Neural cell (in vitro differentiated cells): ENCODE data around the gene ARAP2. TPM values are rescaled to one million over a fixed set of nuclear protein-coding genes. Genes with fewer than 3 reads are reported as not detected.

Source experiments
- H2AFZ ChIP-seq: fragments of 200-600, 300-800 bp; sonication (generic), shearing (Covaris generic); 2 replicates; pipeline ENCODE4 v1.6.0; 2014; ENCODE audit warnings: low read depth, mild to moderate bottlenecking, antibody characterized with exemption, low read length, moderate library complexity
- H3F3A ChIP-seq: fragments of 200-600 bp; shearing (Covaris generic); 2 replicates; pipeline ENCODE4 v1.6.1; 2016; ENCODE audit warnings: mild to moderate bottlenecking, moderate library complexity, mixed read lengths, antibody characterized with exemption, low read length; ENCODE audit not compliant: insufficient read depth, poor library complexity, severe bottlenecking
- H3K27ac ChIP-seq: fragments of 200-600, 300-800 bp; sonication (generic), shearing (Covaris generic); 2 replicates; pipeline ENCODE4 v1.5.1; 2014; ENCODE audit warnings: mild to moderate bottlenecking, low read length, moderate library complexity
- H3K27me3 ChIP-seq: fragments of 300-800, 200-600 bp; sonication (generic), shearing (Covaris generic); 2 replicates; pipeline ENCODE4 v1.6.0; 2014; ENCODE audit warnings: mild to moderate bottlenecking, low read depth, low read length, moderate library complexity; ENCODE audit not compliant: insufficient read depth
- H3K36me3 ChIP-seq: fragments of 300-800, 200-600 bp; sonication (generic), shearing (Covaris generic); 2 replicates; pipeline ENCODE4 v1.5.1; 2014; ENCODE audit warnings: mild to moderate bottlenecking, antibody characterized with exemption, low read length, moderate library complexity; ENCODE audit not compliant: insufficient read depth
- H3K4me2 ChIP-seq: fragments of 300-800, 200-600 bp; sonication (generic), shearing (Covaris generic); 2 replicates; pipeline ENCODE4 v1.6.0; 2014; ENCODE audit warnings: mild to moderate bottlenecking, low read length
- H3K4me3 ChIP-seq: fragments of 300-800, 200-600 bp; sonication (generic), shearing (Covaris generic); 2 replicates; pipeline ENCODE4 v1.5.1; 2014; ENCODE audit warnings: mild to moderate bottlenecking, low read length, moderate library complexity
- H3K79me2 ChIP-seq: fragments of 200-600 bp; shearing (Covaris generic); replicated peaks from 2 replicates; pipeline ENCODE4 v1.6.0; 2014; ENCODE audit warnings: mild to moderate bottlenecking, low read length, moderate library complexity; ENCODE audit not compliant: insufficient read depth
- H3K9ac ChIP-seq: fragments of 300-800, 200-600 bp; sonication (generic), shearing (Covaris generic); 2 replicates; pipeline ENCODE4 v1.6.1; 2016; ENCODE audit warnings: mild to moderate bottlenecking, low read length, mixed read lengths
- H3K9me2 ChIP-seq: fragments of 200-600 bp; shearing (Covaris generic); 2 replicates; pipeline ENCODE4 v1.6.1; 2016; ENCODE audit warnings: mild to moderate bottlenecking, low read length, mixed read lengths; ENCODE audit not compliant: insufficient read depth
- H3K9me3 ChIP-seq: fragments of 200-600, 300-800 bp; sonication (generic), shearing (Covaris generic); 2 replicates; pipeline ENCODE4 v1.6.1; 2016; ENCODE audit warnings: mild to moderate bottlenecking, mixed run types, low read length, moderate library complexity, mixed read lengths
- H4K20me1 ChIP-seq: fragments of 200-600 bp; shearing (Covaris generic); 2 replicates; pipeline ENCODE4 v1.6.1; 2016; ENCODE audit warnings: mild to moderate bottlenecking, mixed run types; ENCODE audit not compliant: insufficient read depth
- CTCF ChIP-seq: fragments of 450-650 bp; IDR thresholded peaks from 2 replicates; pipeline ENCODE4 v1.5.1; 2014; ENCODE audit warnings: antibody characterized with exemption, mild to moderate bottlenecking, moderate library complexity; ENCODE audit not compliant: poor library complexity, severe bottlenecking
- EP300 ChIP-seq: fragments of 450-650 bp; conservative IDR thresholded peaks from 2 replicates; pipeline ENCODE4 v1.6.1; 2014; ENCODE audit warnings: antibody characterized with exemption, mild to moderate bottlenecking, moderate library complexity; ENCODE audit not compliant: poor library complexity, severe bottlenecking
- EZH2 ChIP-seq: fragments of 200-600, 300-800 bp; shearing (Covaris generic), sonication (generic); IDR thresholded peaks from 2 replicates; pipeline ENCODE4 v1.6.1; 2014; ENCODE audit warnings: antibody characterized with exemption, low read length, borderline replicate concordance, mild to moderate bottlenecking; ENCODE audit not compliant: insufficient read depth, poor library complexity, severe bottlenecking
- MXI1 ChIP-seq: fragments of 450-650 bp; conservative IDR thresholded peaks from 2 replicates; pipeline ENCODE4 v1.6.1; 2014; ENCODE audit warnings: antibody characterized with exemption, mild to moderate bottlenecking; ENCODE audit not compliant: poor library complexity, severe bottlenecking
- POLR2AphosphoS5 ChIP-seq: IDR thresholded peaks from 2 replicates; pipeline ENCODE4 v1.6.1; 2012
- RAD21 ChIP-seq: fragments of 450-650 bp; conservative IDR thresholded peaks from 2 replicates; pipeline ENCODE4 v1.6.1; 2014; ENCODE audit warnings: antibody characterized with exemption, mild to moderate bottlenecking, moderate library complexity
- SMC3 ChIP-seq: fragments of 450-650 bp; conservative IDR thresholded peaks from 2 replicates; pipeline ENCODE4 v1.6.1; 2014; ENCODE audit warnings: antibody characterized with exemption, mild to moderate bottlenecking, moderate library complexity; ENCODE audit not compliant: poor library complexity
- TAF1 ChIP-seq: IDR thresholded peaks from 2 replicates; pipeline ENCODE4 v1.6.1; 2012; ENCODE audit warnings: low read depth
- polyA plus RNA-seq: library from polyadenylated mRNA; depleted of rRNA; stranded (reverse); fragments of >200 nt; gene quantifications from 2 replicates; pipeline ENCODE4 v1.2.3, GENCODE V29; 2014
- TF ChIP-seq, protein P1 (sequence below): IDR thresholded peaks from 2 replicates; pipeline ENCODE4 v1.6.1; 2012; ENCODE audit warnings: borderline replicate concordance

Gene ARAP2
- polyA plus RNA-seq, 1 donor from 2014 or later: 2.1 TPM

DNA sequence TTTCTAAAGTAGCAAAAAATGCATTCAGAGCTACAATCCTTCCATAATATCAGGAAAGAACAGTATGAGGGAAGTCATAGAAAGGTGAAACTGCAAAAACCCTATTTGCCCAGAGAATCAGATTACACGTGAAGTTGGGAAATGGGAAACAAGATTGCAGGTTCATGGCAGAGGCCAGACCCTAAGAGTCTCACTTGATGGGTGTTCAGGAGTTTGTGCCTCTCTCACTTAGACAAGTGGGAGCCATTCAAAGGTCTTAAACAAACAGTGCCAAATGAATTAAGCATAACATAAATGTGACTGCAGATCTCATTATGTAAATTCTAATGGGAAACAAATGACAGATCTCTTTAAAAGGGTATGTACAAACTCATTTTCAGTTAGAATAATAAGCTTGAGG is 91.6 kb downstream of the ARAP2 start:
- H3K4me2 ChIP-seq: no peak overlapping the region
- no peaks in the 10 kb centered on the region for H3K27me3 ChIP-seq
- H3K9me2 ChIP-seq: no peaks in the 10 kb centered on the region
- no peaks in the 10 kb centered on the region for H3F3A ChIP-seq
- no peak overlapping the region for H3K27ac ChIP-seq
- no peaks in the 10 kb centered on the region for H3K9me3 ChIP-seq
- H3K36me3 ChIP-seq: no peaks in the 10 kb centered on the region
- no peak for TF ChIP-seq SMC3
- no peak for TF ChIP-seq CTCF
- TF ChIP-seq, protein P1, sequence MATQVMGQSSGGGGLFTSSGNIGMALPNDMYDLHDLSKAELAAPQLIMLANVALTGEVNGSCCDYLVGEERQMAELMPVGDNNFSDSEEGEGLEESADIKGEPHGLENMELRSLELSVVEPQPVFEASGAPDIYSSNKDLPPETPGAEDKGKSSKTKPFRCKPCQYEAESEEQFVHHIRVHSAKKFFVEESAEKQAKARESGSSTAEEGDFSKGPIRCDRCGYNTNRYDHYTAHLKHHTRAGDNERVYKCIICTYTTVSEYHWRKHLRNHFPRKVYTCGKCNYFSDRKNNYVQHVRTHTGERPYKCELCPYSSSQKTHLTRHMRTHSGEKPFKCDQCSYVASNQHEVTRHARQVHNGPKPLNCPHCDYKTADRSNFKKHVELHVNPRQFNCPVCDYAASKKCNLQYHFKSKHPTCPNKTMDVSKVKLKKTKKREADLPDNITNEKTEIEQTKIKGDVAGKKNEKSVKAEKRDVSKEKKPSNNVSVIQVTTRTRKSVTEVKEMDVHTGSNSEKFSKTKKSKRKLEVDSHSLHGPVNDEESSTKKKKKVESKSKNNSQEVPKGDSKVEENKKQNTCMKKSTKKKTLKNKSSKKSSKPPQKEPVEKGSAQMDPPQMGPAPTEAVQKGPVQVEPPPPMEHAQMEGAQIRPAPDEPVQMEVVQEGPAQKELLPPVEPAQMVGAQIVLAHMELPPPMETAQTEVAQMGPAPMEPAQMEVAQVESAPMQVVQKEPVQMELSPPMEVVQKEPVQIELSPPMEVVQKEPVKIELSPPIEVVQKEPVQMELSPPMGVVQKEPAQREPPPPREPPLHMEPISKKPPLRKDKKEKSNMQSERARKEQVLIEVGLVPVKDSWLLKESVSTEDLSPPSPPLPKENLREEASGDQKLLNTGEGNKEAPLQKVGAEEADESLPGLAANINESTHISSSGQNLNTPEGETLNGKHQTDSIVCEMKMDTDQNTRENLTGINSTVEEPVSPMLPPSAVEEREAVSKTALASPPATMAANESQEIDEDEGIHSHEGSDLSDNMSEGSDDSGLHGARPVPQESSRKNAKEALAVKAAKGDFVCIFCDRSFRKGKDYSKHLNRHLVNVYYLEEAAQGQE: no peak
- TF ChIP-seq POLR2AphosphoS5: no peak
- no peak for TF ChIP-seq MXI1
- no peak for TF ChIP-seq RAD21
- TF ChIP-seq EZH2: no peak
- TF ChIP-seq EP300: no peak
- TF ChIP-seq TAF1: no peak
- no peak overlapping the region for H2AFZ ChIP-seq
- no peaks in the 10 kb centered on the region for H3K79me2 ChIP-seq
- no peaks in the 10 kb centered on the region for H4K20me1 ChIP-seq
- H3K9ac ChIP-seq: no peak overlapping the region
- H3K4me3 ChIP-seq: no peak overlapping the region

DNA sequence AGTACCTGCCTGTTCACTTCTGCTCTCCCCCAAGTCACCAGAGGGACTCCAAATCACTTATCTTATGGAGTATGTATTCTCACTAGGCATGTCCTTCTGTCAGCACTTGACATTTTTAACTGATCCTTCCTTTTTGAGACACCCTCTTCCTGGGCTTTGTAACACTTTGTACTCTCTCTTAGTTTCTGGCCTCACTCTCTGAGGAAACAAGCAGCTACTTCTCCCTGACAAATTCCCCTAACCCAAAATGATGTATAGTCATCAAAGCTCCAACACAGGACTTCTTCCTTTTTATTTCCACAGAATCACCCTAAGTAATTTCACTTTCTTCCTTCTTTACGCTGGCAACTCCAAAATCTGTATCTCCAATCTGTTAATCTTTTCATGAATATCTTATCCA is 101.8 kb downstream of the ARAP2 start:
- no peaks in the 10 kb centered on the region for H3F3A ChIP-seq
- H3K27ac ChIP-seq: no peak overlapping the region
- no peak overlapping the region for H3K4me2 ChIP-seq
- no peaks in the 10 kb centered on the region for H3K9me2 ChIP-seq
- H3K4me3 ChIP-seq: no peak overlapping the region
- no peak overlapping the region for H2AFZ ChIP-seq
- no peaks in the 10 kb centered on the region for H4K20me1 ChIP-seq
- H3K9me3 ChIP-seq: no peaks in the 10 kb centered on the region
- H3K36me3 ChIP-seq: no peaks in the 10 kb centered on the region
- H3K27me3 ChIP-seq: no peaks in the 10 kb centered on the region
- no peak overlapping the region for H3K9ac ChIP-seq
- no peaks in the 10 kb centered on the region for H3K79me2 ChIP-seq
- TF ChIP-seq EZH2 (no peak), CTCF (no peak), EP300 (no peak), SMC3 (no peak), TAF1 (no peak), RAD21 (no peak), POLR2AphosphoS5 (no peak), MXI1 (no peak)
- TF ChIP-seq, protein P1: no peak
